ENCODE measurements around the gene CLIP2.
"Not testable (repeated sequence)": the region's sequence is repeated elsewhere in the genome, so short reads cannot be mapped to it uniquely, and the experiment has no call there.

The CLIP2 gene

DNA sequence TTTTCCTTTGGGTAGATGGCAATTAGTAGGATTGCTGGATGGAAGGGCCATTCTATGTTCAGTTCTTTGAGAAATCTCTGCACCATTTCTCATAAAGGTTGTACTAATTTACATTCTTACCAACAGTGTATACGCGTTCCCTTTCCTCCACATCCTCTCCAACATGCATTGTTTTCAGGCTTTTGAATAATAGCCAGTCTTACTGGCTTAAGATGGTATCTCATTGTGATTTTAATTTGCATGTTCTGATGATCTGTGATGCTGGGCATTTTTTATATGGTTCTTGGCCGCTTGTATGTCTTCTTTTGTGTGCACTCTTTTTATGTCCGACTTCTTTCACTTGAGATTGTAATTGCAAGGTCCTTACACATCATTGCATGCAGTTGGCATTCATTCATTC is 11.7 kb downstream of the CLIP2 start:
- no peak for DNase-seq

DNA sequence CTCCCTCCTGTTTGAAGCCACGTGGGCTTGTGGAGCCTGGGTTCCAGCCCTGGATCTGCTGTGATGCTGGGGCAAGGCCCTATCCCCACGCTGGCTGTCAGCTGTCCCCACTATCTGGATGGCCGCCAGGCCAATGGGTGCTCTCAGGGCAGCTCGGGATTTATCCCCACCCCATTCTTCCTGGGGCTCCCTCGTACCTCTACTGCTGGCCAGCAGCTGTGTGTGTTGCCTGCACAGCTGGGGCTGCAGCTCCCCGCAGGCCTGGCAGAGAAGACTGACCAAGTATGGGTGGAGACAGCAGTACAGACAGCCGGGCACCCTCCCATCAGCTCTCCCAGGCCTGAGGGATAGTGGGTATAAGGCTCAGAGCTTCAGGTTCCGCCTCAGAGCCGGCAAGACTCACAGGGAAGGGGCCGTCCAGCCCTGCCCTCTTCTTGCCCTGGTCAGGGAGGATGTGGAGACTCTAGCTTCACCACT is 13.6 kb downstream of the CLIP2 start:
- DNase-seq: no peak

DNA sequence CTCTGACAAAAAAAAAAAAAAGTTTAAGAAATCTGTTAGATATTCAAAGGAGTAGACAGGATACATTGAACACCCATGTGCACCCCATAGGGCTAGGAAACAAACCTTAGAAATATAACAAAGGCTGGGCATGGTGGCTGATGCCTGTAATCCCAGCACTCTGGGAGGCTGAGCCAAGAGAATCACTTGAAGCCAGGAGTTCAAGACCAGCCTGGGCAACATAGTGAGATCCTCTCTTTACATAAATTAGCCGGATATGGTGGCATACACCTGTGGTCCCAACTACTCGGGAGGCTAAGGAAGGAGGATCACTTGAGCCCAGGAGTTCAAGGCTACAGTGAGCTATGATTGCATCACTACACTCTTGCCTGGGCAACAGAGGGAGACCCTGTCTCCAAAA is 15.3 kb downstream of the CLIP2 start:
- no peak for DNase-seq

DNA sequence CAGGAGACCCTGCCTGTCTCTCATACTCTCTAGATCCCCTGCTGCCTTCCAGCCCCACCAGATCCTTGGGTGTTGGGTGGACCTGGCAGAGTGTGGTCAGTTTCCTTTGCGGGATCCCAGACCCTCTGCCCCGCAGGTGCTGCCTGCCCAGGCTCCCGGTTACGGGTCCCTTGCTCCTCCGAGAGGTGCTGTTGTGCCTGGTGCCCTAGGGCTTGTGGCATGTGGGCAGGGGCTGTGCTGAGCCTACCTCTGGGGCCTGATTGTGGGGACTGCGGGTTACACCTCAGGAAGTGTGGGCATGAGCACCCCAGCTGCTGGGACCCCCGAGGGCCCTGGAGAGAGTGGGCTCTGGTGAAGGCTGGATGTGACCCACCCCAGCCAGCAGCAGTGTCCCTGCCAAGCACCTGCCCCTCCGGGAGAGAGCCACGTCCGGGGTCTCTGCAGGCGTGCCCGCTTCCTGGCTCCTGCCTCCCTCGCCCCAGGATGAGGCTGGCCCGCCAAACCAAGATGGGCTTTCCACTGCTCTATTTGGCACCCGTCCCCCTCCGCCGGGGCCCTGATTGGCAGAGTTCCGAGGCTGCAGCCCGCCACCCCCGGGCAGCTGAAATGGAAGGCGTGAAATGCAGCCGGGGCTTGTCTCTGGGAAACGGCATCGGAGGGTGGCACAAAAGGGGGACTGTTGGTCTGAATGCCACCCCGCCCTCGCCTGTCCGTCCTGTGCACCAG is 17.0 kb downstream of the CLIP2 start:
- DNase-seq: no peak

DNA sequence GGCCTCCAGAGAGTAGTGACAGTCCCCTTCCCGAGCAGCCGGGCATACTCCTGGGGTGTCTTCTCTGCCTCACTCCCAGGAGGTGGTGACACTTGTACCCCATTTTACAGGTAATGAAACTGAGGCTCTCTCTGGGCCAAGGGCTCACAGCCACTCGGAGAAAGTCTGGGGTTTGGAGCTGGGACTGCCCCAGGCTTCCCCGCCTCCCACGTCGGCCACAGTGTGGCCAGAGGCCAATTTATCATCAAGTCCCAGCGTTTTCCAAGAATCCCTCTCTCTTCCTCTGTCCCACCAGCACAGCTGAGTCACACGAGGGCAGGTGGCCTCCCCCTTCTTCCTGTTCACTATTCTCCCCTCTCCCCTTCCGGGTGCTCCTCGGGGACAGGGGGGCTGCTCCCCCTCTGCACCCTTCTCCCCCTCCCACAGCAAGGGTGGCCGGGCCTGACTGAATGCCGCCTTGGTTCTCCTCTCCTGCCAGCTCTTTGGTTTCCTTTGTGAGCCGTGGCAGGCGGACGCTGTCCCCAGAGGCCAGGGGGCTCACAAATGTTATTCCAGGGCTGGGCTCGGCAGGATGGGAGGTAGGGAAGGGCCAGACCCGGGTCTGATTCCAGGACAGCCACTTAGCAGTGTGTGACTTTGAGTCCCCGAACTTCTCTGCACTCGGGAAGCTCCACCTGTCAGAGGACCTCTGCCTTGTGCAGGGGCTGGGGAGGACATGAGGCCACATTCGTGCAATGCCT is 17.7 kb downstream of the CLIP2 start:
- DNase-seq: no peak

DNA sequence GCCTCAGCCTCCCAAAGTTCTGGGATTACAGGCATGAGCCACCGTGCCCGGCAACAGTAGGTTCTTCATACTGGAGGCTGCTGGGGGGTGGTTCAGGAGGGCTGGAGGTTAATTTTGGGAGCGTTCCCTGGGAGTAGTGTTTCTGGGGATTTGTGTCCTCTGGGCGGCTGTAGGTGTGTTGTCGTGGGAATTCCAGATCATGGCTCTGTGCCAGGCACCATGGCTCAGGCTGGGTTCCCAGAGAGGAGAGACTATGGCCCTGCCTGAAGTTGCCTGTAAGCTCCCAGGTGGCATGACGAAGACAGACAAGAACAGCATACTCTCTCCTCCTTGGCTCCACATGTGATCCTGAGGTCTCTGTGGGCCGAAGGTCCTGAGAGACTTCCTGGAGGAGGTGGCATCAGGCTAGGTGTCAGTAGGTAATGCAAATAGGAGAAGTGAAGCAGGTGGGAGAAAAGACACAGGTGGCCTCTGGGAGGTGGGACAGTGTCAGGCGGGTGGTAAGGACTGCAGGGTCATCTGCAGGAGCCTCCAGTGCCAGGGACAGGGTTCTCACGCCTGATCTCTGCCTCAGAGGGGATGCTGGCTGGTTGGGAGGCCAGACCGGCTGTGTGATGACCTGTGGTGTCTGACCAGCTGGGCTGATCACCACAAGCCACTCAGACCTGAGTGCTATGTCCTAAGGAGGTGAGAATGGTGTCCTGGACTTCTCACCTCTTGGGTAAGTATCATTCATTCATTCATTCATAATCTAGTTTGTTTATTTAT is 18.7 kb downstream of the CLIP2 start:
- DNase-seq: no peak

DNA sequence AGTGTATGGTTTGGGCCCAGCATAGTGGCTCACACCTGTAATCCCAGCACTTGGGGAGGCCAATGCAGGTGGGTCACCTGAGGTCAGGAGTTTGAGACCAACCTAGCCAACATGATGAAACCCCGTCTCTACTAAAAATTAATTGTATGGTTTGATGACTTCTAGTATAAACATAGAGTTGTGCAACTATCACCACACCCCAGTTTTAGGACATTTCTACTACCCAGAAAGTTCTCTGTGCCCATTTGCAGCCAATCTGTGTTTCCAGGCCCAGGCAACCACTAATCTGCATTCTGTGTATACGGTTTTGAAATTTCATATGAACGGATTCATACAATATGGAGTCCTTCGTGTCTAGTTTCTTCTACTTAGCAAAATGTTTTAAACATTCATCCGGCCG is 20.0 kb downstream of the CLIP2 start:
- no peak for DNase-seq

DNA sequence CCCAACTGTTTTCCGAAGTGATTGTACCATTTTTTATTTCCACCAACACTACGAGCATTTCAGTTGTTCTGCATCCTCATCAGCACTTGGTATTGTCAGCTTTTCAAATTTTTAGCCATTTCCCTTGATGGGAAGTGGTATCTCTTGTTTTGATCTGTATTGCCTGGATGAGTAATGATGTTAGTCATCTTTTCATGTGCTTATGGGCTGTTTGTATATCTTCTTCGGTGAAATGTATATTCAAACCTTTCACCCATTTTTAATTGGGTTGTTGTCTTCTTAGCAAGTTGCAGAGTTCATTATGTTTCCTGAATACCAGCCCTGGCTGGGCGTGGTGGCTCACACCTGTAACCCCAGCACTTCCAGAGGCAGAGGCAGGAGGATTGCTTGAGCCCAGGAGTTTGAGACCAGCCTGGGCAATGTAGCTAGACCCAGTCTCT is 22.1 kb downstream of the CLIP2 start:
- DNase-seq: no peak

DNA sequence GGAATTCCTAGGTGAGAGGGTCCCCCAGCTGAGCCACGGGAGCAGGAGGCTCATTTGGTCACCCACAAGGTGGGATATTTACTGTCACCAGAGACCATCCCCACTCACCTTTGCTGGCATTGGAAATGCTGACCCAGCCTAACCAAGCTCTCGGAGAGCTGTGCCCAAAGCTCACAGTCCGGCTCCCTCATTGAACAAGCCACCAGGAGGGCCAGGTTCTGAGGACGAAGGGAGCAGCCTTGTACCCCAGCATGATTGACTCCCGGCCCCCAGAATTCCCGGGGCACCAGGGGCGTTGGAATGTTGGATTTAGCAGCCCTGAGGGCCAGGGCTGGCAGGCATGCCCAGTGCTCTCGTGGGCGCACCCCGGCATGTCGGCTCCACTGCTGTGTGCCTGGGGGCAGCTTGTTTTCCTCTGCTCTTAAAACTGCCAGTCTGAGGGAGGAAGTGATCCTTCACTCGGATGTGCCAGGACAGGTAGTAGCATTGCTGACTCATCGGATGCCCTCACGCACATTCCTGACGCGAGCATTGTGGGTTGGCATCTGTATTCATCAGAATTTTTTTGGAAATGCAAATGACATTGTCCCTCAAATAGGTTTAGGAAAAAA is 23.3 kb downstream of the CLIP2 start:
- no peak for DNase-seq

DNA sequence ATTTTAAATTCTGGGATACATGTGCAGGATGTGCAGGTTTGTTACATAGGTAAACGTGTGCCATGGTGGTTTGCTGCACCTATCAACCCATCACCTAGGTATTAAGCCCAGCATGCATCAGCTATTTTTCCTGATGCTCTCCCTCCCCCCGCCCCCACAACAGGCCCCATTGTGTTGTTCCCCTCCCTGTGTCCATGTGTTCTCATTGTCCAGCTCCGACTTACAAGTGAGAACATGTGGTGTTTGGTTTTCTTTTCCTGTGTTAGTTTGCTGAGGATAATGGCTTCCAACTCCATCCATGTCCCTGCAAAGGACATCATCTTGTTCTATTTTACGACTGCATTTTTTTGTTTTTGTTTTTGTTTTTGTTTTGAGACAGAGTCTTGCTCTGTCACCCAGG is 26.7 kb downstream of the CLIP2 start:
- not testable (repeated sequence) for DNase-seq

DNA sequence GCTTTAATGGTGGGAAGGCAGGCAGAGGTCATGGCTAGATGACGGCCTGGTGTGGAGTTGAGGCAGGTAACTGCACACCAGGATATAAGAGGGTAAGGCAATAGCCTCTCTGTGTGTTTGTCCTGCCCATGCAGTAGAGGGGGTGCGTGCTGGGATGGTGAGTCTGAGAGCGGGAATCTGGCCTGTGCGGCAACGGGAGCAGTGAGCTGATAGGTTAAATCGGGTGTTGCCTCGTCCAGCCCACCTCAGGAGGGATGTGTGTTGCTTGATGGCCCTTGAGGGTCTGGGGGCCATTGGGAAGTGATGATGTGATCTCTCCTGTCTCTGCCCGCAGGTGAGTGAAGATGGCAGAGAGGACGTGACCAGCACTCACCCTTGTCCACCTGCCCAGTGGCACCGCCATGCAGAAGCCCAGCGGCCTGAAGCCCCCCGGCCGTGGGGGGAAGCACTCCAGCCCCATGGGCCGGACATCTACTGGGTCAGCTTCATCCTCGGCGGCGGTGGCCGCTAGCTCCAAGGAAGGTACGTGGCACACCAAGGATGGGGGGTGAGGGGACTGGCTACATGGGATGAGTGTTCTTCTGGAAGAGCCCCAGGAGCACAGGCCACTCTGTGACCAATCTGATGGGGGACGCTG is 28.1 kb downstream of the CLIP2 start:
- DNase-seq: no peak

DNA sequence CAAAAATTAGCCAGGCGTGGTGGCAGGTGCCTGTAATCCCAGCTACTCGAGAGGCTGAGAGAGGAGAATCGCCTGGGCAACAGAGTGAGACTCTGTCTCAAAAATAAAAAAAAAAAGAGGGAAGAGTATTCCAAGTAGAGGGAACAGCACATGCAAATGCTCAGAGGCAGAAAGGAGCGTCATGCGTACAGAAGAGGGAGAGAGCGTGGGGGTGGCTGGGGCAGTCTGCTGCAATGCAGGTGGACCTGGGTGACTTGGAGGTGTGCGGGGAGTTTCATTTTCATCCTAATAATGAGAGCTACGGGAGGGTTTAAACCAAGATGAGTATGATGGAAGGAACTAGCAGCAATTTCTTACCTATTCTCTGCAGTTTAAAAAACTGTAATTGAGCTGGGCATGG is 28.8 kb downstream of the CLIP2 start:
- no peak for DNase-seq

DNA sequence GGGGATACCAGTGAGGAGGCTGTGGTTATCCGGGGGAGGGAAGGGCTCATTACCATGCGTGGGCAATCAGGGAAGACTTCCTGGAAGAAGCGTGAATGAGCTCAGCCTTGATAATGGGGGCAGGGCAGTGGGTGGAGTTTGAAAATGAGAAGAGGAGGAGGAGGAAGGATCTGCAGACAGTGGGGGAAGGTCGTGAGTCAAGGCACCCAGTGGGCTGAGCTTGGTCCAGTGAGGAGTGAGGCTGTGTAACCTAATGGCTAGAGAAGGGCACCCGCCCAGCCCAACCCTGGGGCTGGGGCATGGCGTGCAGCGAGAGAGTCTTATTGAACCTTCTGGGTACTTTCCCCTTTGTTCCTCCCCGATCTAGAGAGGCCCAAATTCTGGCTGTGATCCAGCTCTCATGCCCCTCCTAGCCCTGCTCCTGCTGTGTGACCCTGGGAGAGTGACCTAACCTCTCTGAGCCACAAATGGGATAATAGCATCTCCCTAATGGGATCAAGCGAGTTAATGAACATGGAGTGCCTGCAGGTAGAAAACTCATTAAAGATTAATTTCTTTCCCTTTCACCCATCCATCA is 31.5 kb downstream of the CLIP2 start:
- no peak for DNase-seq

DNA sequence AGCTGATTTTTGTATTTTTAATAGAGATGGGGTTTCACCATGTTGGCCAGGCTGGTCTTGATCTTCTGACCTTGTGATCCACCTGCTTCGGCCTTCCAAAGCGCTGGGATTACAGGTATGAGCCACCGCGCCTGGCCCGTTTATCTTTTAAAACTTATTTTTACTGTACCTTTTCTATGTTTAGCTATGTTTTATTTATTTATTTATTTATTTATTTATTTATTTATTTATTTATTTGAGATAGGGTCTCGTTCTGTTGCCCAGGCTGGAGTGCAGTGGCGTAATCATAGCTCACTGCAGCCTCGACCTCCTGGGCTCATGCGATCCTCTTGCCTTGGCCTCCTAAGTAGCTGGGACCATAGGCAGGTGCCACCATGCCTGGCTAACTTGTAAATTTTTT is 33.7 kb downstream of the CLIP2 start:
- DNase-seq: not testable (repeated sequence)

DNA sequence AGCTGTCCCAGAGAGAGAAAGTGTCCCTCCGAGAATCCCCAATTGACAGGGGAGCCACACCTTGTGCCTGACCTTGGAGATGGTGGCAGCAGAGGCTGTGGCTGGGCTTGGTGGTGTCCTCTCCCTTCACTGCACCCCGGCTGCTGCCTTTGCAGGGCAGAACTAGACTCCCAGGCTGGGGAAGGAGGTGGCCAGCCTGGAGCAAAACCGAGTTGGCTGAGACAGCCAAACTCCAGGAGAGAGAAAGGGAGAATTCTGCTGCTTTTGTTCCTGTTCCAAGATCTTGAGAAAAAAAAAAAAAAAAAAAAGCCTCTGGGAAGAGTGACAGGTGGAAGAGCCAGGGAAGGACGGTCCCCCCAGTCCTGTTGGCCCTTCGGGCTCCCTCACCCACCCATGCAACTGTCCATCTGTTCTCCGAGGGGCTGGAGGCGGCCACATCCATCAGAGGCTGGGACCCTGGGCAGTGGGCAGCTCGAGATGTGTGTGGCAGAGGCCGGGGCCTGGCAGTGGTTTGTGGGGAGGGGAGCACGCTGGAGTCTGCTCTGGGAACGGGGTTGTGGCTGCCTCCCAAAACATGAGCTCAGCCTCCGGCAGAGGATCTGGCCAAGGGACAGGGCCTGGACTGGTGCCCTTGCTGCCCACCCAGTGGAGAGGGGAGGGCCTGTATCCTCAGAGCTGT is 35.5 kb downstream of the CLIP2 start:
- no peak for DNase-seq

DNA sequence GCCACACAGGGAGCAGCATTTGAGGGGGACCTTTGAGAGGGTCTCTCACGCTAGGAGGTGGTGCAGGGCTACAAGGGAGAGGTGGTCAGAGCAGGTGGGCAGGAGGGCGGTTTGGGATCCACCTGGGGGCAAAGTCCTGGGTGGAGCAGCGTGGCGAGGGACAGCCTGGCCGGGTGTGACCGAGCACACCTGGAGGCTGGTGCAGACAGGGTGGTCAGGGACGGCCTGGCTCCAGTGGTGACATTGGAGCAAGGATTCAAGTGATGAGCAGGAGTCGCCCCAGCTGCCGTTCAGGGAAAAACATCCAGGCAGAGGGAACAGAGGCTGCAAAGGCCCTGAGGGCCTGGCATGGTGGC is 36.0 kb downstream of the CLIP2 start:
- no peak for DNase-seq

DNA sequence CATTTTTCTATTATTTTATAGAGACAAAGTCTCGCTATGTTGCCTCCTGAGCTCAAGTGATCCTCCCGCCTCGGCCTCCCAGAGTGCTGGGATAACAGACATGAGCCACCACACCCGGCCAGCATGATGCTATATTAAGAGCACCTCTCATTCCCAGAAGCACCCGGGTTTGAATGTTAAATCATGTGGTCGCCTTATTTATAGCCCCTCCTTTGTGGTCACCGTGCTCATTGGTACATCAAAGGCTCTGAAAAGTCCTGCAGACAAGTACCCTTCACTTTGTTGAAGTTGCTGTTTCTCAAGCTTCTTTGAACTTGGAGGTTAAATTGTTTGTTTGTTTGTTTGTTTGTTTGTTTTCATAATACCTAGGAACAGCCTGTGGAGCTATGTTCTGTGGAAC is 40.0 kb downstream of the CLIP2 start:
- DNase-seq: no peak

DNA sequence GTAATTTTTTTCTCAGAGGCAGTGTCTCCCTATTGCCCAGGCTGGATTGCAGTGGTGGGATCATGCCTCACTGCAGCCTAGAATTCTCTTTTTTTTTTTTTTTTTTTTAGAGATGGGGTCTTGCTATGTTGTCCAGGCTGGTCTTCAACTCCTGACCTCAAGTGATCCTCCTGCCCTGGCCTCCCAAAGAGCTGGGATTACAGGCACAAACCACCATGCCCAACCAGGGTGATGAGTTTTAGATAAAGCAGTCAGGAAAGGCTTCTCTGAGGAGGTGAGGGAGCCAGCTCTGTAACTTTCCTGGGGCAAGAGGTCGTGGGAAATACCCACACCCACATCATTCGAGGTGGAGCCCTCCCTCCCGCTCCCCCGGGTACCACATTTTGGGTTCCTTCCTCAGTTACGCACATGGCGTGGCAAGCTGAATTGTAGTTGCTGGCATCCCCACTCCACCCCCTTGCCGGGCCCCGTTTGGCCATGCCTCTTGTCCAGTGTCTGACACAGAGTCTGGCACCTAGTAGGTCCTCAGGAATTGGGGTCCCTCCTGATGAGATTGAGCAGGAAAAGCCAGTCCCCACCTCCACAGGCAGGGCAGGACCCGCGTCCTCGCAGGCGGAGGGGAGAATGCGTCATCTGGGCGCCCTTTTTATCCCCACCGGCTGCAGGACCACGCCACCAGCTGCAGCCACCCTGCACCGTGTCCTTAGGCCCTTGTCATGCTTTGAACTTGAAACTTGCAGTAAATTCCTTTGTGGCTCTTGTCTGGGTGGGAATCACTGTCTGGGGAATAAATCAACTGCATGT is 43.4 kb downstream of the CLIP2 start:
- DNase-seq: no peak

DNA sequence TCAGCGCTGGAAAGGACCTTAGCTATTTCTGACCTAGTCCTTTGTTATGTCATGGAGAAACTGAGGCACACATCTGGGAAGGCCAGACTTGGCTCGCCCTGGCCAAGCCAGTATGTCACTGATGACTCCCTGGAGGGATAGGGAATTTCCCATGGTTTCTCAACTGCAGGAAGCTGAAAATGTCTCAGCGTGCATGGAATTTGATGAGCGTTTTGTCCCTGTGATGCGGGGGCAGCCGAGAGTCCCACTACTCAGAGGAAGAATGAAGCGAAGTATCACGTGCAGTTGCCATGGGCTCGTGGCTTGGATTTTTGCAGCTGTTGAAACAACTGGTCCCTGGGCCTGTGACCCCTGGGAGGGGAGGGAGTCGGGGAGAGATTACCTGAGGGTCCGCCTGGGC is 44.8 kb downstream of the CLIP2 start:
- DNase-seq: no peak

DNA sequence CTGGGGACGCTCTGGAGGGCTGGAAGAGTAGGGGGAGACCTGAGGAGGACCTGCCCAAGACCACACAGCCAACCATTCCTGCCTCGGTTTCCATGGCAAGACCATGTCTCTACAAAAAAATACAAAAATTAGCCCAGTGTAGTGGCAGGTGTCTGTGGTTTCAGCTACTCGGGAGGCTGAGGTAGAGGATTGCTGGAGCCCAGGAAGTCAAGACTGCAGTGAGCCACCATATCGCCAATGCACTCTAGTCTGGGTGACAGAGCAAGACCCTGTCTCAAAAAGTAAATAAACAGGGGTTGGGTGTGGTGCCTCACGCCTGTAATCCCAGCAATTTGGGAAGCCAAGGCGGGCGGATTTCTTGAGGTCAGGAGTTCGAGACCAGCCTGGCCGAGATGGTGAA is 48.7 kb downstream of the CLIP2 start:
- no peak for DNase-seq

Measured in NCI-H2227 treated with DMSO at 0.1 percent for 48 hours (cell line).